B cell (primary cell): Measurements from ENCODE around the gene HNRNPLL.
"Not testable (repeated sequence)": the region's sequence is repeated elsewhere in the genome, so short reads cannot be mapped to it uniquely, and the experiment has no call there.

Experiments
- EZH2 ChIP-seq: IDR thresholded peaks from 2 replicates; pipeline ENCODE4 v1.6.1; 2012; ENCODE audit warnings: borderline replicate concordance, low read depth, mild to moderate bottlenecking, moderate library complexity, low read length; ENCODE audit not compliant: insufficient read depth, poor library complexity, severe bottlenecking
- TF ChIP-seq, protein P1 (sequence below): fragments of 200-600 bp; IDR thresholded peaks from one replicate; pipeline ENCODE4 v1.8.0; 2022; ENCODE audit warnings: antibody characterized with exemption, mild to moderate bottlenecking

GRCh38 chr2:38542248-38542631 lies 60.5 kb downstream of the HNRNPLL start:
- TF ChIP-seq, protein P1, sequence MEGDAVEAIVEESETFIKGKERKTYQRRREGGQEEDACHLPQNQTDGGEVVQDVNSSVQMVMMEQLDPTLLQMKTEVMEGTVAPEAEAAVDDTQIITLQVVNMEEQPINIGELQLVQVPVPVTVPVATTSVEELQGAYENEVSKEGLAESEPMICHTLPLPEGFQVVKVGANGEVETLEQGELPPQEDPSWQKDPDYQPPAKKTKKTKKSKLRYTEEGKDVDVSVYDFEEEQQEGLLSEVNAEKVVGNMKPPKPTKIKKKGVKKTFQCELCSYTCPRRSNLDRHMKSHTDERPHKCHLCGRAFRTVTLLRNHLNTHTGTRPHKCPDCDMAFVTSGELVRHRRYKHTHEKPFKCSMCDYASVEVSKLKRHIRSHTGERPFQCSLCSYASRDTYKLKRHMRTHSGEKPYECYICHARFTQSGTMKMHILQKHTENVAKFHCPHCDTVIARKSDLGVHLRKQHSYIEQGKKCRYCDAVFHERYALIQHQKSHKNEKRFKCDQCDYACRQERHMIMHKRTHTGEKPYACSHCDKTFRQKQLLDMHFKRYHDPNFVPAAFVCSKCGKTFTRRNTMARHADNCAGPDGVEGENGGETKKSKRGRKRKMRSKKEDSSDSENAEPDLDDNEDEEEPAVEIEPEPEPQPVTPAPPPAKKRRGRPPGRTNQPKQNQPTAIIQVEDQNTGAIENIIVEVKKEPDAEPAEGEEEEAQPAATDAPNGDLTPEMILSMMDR: not testable (repeated sequence)
- TF ChIP-seq EZH2: not testable (repeated sequence)
